HUES6 (cell line): ENCODE measurements around the gene ZMYM2.

ENCODE experiments used
- H3K27ac ChIP-seq: 2 replicates; pipeline ENCODE4 v1.7.0; 2013; ENCODE audit warnings: low read depth, mild to moderate bottlenecking, low read length, inconsistent platforms
- H3K27me3 ChIP-seq: 2 replicates; pipeline ENCODE4 v1.6.1; 2013; ENCODE audit warnings: low read length; ENCODE audit not compliant: control insufficient read depth, insufficient read depth
- H3K36me3 ChIP-seq: 2 replicates; pipeline ENCODE4 v1.6.1; 2013; ENCODE audit warnings: low read length; ENCODE audit not compliant: control insufficient read depth, insufficient read depth
- H3K4me1 ChIP-seq: 2 replicates; pipeline ENCODE4 v1.6.1; 2013; ENCODE audit warnings: low read length; ENCODE audit not compliant: control insufficient read depth, insufficient read depth
- H3K4me3 ChIP-seq: 2 replicates; pipeline ENCODE4 v1.5.1; 2013; ENCODE audit warnings: low read depth, low read length
- H3K9ac ChIP-seq: one replicate; pipeline ENCODE4 v1.6.1; 2013; ENCODE audit warnings: mild to moderate bottlenecking, low read length
- H3K9me3 ChIP-seq: 2 replicates; pipeline ENCODE4 v1.6.1; 2013; ENCODE audit warnings: low read depth, low read length; ENCODE audit not compliant: control insufficient read depth, insufficient read depth

Gene ZMYM2

GRCh38 chr13:20045950-20046548 is 87.5 kb downstream of the ZMYM2 start:
- Histone ChIP-seq H3K4me1 (0 out of 2 replicates have a peak, but pooled peaks cover 4% of the 10 kb centered on the region), H3K27ac (no peak overlapping the region), H3K27me3 (no peaks in the 10 kb centered on the region), H3K9ac (no peak overlapping the region), H3K4me3 (no peak overlapping the region), H3K36me3 (peaks cover 51% of the 10 kb centered on the region), H3K9me3 (no peaks in the 10 kb centered on the region)

GRCh38 chr13:20049558-20050473 is 91.3 kb downstream of the ZMYM2 start:
- Histone ChIP-seq H3K36me3 (peaks cover 36% of the 10 kb centered on the region), H3K4me3 (no peak overlapping the region), H3K9ac (no peak overlapping the region), H3K27ac (peak overlapping the region; percentile 47; the same call in 1 of the 2 replicates), H3K9me3 (no peaks in the 10 kb centered on the region), H3K4me1 (peaks cover 15% of the 10 kb centered on the region), H3K27me3 (no peaks in the 10 kb centered on the region)

GRCh38 chr13:20051366-20051765 is 92.8 kb downstream of the ZMYM2 start:
- H3K36me3 ChIP-seq = peaks cover 40% of the 10 kb centered on the region
- no peak overlapping the region for H3K4me3 ChIP-seq
- H3K27me3 ChIP-seq = no peaks in the 10 kb centered on the region
- no peaks in the 10 kb centered on the region for H3K9me3 ChIP-seq
- no peak overlapping the region for H3K9ac ChIP-seq
- H3K27ac ChIP-seq = no peak overlapping the region
- H3K4me1 ChIP-seq = peaks cover 21% of the 10 kb centered on the region

- no peak overlapping the region for H3K27ac ChIP-seq
- no peaks in the 10 kb centered on the region for H3K9me3 ChIP-seq
- H3K4me1 ChIP-seq = peaks cover 25% of the 10 kb centered on the region
- no peak overlapping the region for H3K9ac ChIP-seq
- peaks cover 48% of the 10 kb centered on the region for H3K36me3 ChIP-seq
- no peaks in the 10 kb centered on the region for H3K27me3 ChIP-seq
- H3K4me3 ChIP-seq = no peak overlapping the region
Observed at GRCh38 chr13:20053016-20053415, 94.5 kb downstream of the ZMYM2 start.

DNA sequence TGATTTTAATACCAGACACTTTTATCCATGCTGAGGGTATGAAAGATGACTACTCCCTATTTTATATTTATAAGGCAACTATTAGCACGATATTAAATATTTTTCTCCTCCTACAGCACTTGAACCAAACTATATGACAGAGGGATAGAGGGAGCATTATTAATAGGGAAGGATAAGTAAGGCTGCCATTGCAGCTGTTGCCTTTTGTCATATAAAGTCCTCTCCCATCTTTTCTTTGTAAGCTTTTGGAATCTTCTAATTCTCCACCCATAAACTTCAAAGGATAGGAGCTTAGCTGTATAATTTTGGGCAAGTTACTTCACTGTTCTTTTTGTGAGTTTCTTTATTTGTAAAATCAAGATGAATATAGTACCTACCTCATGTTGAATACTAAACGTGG is 95.4 kb downstream of the ZMYM2 start:
- H3K9me3 ChIP-seq = no peaks in the 10 kb centered on the region
- H3K27me3 ChIP-seq = no peaks in the 10 kb centered on the region
- H3K36me3 ChIP-seq = peaks cover 57% of the 10 kb centered on the region
- no peak overlapping the region for H3K27ac ChIP-seq
- no peak overlapping the region for H3K4me3 ChIP-seq
- peaks cover 25% of the 10 kb centered on the region for H3K4me1 ChIP-seq
- H3K9ac ChIP-seq = no peak overlapping the region

GRCh38 chr13:20054586-20054985 is 96.1 kb downstream of the ZMYM2 start:
- Histone ChIP-seq H3K36me3 (peaks cover 64% of the 10 kb centered on the region), H3K9me3 (no peaks in the 10 kb centered on the region), H3K27me3 (no peaks in the 10 kb centered on the region), H3K4me1 (peaks cover 23% of the 10 kb centered on the region), H3K27ac (no peak overlapping the region), H3K9ac (no peak overlapping the region), H3K4me3 (no peak overlapping the region)

- H3K36me3 ChIP-seq = peaks cover 79% of the 10 kb centered on the region
- no peak overlapping the region for H3K4me3 ChIP-seq
- no peaks in the 10 kb centered on the region for H3K27me3 ChIP-seq
- H3K9ac ChIP-seq = no peak overlapping the region
- peaks cover 21% of the 10 kb centered on the region for H3K4me1 ChIP-seq
- no peak overlapping the region for H3K27ac ChIP-seq
- H3K9me3 ChIP-seq = no peaks in the 10 kb centered on the region
Observed at GRCh38 chr13:20057214-20057613, 98.7 kb downstream of the ZMYM2 start.

DNA sequence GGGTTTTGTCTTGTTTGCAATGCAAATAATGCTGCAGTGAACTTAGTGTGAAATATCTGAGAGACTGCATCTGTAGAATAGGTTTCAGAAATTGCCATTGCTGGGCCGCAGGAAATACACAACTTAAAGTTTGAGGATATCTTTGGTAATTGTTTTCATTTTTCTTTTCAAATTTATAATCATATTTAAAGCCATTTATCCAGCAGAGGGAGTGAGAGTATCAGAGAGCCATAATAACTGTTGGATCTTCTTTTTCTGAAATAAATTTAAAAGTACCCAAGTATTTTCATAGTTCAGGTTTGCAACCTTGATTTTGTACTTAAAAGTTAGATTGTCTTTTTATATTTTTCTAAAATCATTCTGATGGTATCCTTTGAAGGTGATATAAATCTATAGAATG is 99.4 kb downstream of the ZMYM2 start:
- Histone ChIP-seq H3K36me3 (peaks cover 86% of the 10 kb centered on the region), H3K4me3 (no peak overlapping the region), H3K9ac (no peak overlapping the region), H3K27ac (no peak overlapping the region), H3K4me1 (peaks cover 21% of the 10 kb centered on the region), H3K27me3 (no peaks in the 10 kb centered on the region), H3K9me3 (no peaks in the 10 kb centered on the region)

DNA sequence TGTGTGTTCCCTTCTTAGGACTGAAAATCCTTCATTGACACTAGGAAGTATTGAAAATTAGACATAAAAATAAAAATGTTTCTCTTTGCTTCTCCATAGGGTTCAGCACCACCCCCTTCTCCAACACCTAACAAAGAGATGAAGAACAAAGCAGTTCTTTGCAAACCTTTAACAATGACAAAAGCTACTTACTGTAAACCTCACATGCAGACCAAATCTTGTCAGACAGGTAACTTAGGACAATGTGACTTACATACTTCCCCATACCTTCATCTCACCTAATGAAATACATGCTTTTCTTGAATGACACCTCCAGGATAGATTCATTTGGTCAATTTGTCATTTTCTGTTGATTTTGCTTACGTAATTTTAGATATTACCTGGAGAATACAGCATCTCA is 99.9 kb downstream of the ZMYM2 start:
- Histone ChIP-seq H3K4me3 (no peak overlapping the region), H3K9me3 (no peaks in the 10 kb centered on the region), H3K36me3 (peaks cover 88% of the 10 kb centered on the region), H3K27ac (no peak overlapping the region), H3K27me3 (no peaks in the 10 kb centered on the region), H3K4me1 (peaks cover 21% of the 10 kb centered on the region), H3K9ac (no peak overlapping the region)

GRCh38 chr13:20064128-20064527 is 105.6 kb downstream of the ZMYM2 start:
- H3K36me3 ChIP-seq = peaks cover 90% of the 10 kb centered on the region
- H3K4me3 ChIP-seq = no peak overlapping the region
- H3K27ac ChIP-seq = no peak overlapping the region
- H3K9me3 ChIP-seq = no peaks in the 10 kb centered on the region
- no peaks in the 10 kb centered on the region for H3K4me1 ChIP-seq
- H3K9ac ChIP-seq = no peak overlapping the region
- H3K27me3 ChIP-seq = no peaks in the 10 kb centered on the region

DNA sequence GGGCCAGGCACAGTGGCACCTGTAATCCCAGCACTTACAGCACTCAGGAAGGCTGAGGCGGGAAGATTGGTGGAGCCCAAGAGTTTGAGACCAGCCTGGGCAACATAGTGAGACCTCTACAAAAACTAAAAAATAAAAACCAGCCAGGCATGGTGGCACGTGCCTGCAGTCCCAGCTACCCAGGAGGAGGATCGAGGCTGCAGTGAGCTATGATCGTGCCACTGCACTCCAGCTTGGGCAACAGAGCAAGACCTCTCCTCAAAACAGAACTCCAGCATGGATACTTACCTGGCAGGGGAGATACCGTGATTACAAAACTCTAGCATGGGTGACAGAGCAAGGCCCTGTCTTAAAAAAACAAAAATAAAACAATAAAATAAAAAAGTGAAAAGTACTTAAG is 107.0 kb downstream of the ZMYM2 start:
- Histone ChIP-seq H3K27me3 (no peaks in the 10 kb centered on the region), H3K9ac (no peak overlapping the region), H3K36me3 (peaks cover 90% of the 10 kb centered on the region), H3K9me3 (no peaks in the 10 kb centered on the region), H3K27ac (no peak overlapping the region), H3K4me3 (no peak overlapping the region), H3K4me1 (no peaks in the 10 kb centered on the region)
